GM19240 (cell line): ENCODE data around the gene TIMP3.

Source experiments
- DNase-seq: peaks from one replicate; pipeline ENCODE4 v3.0.0; 2011; ENCODE audit warnings: low spot score; ENCODE audit not compliant: insufficient read length

TIMP3 gene

DNA sequence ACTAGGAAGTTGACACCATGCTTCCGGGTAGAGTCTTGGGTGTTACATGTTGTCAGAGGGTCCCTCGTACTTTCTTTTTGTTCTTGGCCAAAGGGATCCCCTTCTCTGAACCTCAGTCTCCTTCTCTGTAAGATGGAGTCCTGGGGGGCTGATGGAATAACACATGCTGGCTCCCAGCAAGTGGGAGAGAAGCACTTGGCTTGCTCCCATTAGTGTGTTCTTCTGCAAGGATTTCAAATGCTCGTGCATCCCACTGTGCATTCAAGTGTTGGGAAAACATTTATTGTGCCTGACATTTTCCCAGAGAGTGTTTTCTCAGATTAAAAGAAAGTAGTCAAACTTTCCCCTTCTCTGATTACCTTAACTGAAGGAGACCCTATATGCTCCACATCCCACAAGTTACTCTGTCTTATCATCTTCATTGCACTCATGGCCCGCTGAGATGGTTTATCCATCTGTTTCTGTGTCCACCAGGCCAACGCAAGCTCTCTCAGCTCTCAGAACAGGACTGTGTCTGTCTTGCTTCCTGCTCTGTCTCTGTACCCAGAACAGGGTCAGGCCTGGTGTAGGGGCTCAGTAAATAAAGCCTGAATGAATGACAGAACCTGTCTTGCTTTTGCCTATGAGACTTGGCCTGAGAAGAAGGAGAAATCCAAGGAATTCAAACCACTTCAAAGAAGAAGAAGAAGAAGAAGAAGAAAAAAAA, 16.0 kb upstream of the TIMP3 start:
- no peak for DNase-seq

DNA sequence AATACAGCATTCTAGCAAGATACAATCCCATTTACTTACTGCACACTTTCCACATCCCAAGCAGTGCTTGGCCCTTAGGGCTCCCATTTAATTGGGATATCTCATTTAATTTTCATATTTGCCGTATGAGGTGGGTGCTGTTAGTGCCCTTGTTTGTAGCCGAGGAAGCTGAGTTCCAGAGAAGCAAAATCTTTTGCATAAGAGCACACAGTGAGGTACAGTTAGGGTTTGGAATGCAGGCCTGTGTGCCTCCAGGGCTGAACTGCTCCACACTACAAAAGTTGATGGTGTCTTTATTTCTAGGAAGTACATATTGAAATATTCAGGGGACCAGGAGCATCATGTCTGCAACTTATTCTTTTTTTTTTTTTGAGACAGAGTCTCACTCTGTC, 15.5 kb upstream of the TIMP3 start:
- no peak for DNase-seq

DNA sequence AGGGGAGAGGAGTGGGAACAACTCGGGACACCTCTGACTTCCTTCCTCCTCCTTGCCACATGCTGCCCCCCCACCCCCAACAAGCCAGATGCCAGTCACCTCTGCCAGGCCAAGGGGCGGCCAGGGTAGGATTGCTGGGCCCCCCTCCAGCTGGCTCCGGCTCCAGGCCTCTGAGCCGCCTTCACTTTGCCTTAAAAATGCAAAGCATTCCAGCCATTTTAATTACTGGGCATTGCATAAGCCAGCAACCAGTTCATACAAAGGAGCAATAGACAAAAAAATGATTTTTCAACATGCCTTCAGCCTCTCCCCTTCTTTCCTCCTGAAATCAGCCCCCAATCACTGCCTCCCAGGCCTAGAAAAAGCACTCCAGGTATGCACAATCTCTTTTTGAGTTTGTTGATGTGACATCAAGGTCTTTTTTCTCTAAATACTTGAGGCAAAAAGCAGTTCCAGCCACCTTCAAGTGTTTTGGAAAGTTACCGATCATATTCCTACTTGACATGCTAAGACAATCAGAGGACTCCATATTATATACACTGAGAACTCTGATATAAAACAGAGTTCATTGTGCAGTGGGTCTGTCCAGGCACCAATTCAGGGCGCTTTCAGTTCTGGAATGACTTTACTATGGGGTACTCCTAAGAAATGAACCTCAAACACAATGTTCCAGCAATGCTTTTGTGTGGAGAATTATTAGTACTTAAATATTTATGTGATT, 12.4 kb upstream of the TIMP3 start:
- DNase-seq, result no peak

- no peak for DNase-seq
Observed at GRCh38 chr22:32789797-32790620, 11.5 kb upstream of the TIMP3 start.

DNA sequence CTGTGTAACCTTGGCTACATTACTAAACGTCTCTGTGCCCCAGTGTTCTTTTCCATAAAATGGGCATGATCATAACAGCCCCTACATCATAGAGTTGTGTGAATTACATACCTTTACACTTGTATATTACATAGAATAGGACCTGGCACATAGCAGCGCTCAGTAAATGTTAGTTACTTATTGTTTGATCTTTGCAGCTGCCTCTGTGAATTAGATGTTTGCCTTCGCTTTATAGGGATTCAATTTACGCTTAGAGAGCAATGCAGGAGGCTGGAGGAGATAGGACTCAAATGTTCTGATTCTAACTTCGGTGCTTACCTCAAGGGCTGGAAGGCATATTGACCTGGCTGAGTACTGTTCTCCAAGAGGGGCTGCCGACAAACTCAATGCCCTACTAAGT, 10.4 kb upstream of the TIMP3 start:
- no peak for DNase-seq

DNA sequence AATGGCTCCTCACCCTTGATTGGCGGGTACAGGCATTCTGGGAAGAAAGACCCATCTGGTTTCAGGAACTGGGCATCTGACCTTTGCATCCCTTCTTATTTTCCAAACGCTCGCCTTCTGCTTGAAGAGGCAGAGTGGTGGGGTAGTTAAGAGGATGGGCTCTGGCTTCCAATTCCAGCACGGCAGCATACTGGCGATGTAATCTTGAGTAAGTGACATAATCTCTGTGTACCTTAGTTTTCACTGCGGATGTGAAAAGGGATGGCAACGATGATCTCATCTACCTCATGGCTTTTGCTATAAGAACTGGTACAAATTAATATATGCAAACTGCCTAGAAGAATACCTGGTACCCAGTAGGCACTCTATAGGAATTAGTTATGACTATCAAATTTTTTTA, 10.0 kb upstream of the TIMP3 start:
- DNase-seq, result no peak

DNA sequence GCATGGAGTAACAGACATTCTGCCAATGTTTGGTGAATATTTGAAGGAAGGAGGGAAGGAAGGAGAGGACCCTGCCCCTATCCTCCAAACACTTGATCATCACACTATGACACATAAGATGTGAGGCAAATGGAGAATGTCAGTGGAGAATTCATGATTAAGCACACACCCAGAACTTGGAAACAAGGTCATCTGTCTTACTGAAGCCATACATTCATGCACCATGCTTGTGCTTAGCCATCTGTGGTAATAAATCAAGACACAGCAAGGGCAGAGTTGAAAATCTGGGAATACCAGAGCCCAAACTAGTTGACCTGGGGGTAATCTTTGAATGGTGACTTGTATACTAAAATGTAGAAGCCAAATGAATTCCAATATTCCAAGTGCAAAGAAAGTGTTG, 7.9 kb upstream of the TIMP3 start:
- DNase-seq, result no peak

DNA sequence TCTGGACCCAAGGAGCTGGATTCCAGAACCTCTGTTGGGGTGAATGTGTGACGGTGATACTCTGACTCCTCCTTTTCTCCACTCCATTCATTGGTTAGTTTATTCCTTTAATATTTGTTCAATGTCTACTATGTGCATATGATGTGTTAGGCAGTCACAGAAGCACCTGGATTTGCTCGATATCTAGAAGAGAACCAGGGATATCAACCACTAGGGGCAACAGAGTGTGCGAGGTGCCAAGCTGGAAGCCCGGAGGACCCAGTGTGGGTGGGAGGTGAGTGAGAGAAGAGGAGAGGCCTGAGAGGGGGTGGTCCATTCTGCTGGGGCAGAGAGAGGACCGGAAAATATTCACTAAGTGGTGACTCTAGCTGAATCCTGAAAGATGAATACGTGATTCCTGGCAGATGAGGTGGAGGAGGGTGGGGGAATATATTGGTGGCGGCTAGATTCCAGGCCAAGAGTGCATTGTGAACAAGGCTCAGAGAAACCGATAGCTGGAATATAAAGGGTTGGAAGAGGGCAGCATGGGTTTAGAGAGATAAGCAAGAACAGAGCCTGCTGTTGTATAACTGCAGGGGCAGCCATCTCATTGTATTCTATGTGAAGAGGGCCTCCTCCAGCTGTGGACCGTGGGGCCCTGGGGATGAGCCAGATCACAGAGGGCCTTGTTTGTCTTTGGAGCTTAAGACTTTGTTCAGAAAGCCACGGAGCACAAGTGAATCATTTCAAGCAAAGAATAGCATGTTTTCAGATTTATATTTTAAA, 6.9 kb upstream of the TIMP3 start:
- no peak for DNase-seq

GRCh38 chr22:32795214-32795596, 6.3 kb upstream of the TIMP3 start:
- no peak for DNase-seq

- DNase-seq, result peak; percentile 71
Observed at GRCh38 chr22:32796865-32797573, 4.5 kb upstream of the TIMP3 start.

GRCh38 chr22:32799496-32799895, 2.0 kb upstream of the TIMP3 start:
- DNase-seq, result no peak

DNA sequence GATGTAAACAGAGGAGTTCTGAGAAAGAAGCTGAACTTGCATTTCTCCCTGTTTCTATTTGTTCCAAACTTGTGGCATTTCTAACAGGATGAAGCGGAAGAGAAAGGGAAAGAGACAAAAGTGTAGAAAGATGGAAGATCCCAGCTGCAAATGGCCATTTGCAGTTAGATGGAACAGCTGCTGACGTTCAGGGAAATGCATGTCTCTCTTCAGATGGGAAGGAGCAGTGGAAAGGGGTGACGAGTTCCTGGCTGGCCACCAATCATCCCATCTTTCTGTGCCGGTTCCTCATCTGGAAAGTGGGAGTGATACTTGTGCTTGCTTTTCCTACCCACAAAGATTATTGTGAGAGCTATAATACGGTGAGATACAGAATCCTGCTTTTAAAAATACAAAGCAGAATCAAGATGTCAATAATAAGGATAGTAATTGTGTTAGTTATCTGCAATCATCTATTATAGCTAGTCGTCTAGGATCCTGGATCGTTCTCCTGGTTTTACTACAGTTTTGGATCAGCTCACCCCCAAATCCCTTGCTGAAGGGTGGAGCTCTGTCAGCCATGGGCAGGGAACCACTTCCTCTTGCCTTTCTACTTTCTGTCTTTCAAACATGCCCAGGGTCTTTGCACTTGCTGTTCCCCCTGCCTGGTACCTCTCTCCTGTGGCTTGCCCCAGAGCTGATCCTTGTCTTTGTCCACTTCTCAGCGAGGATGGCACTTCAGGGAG, 1.2 kb upstream of the TIMP3 start:
- no peak for DNase-seq

DNA sequence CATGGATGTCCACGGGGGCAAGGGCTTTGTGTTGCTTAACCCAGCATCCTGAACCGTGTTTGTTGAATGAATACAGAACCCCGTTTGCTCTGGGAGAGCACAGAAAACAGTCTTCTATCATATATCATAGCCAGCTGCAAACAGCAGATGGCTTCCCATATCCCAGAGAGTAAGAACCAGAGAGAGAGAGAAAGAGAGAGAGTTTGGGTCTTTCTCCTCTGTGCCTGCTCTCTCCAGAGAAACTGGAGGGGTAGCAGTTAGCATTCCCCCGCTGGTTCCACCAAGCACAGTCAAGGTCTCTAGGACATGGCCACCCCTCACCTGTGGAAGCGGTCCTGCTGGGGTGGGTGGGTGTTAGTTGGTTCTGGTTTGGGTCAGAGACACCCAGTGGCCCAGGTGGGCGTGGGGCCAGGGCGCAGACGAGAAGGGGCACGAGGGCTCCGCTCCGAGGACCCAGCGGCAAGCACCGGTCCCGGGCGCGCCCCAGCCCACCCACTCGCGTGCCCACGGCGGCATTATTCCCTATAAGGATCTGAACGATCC, 440 bp upstream of the TIMP3 start:
- no peak for DNase-seq

DNA sequence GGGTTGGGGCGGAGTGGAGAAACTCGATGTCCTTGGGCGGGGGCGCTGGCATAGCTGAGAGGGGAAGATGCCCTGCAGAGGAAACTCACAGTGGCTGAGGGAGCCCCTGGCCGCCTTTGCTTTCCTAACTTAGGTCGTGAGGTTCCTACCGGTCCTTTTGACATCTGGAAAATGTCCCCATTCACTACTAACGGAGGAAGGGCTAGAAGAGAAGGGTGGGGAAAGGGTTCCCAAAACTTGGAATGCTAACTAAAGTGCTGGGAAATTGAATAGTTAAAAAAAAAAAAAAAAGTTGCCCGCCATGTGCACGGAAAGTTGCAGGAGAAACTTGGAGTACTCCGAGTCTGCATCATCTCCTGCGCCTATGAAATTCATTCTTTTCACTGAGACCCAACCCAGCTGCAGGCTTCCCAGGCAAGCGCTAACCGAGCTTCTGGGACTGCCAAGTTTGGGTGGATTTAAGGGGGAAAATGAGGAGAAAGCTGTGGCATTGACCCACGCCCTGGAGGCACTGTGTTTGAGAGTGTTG, 796 bp downstream of the TIMP3 start:
- no peak for DNase-seq

DNA sequence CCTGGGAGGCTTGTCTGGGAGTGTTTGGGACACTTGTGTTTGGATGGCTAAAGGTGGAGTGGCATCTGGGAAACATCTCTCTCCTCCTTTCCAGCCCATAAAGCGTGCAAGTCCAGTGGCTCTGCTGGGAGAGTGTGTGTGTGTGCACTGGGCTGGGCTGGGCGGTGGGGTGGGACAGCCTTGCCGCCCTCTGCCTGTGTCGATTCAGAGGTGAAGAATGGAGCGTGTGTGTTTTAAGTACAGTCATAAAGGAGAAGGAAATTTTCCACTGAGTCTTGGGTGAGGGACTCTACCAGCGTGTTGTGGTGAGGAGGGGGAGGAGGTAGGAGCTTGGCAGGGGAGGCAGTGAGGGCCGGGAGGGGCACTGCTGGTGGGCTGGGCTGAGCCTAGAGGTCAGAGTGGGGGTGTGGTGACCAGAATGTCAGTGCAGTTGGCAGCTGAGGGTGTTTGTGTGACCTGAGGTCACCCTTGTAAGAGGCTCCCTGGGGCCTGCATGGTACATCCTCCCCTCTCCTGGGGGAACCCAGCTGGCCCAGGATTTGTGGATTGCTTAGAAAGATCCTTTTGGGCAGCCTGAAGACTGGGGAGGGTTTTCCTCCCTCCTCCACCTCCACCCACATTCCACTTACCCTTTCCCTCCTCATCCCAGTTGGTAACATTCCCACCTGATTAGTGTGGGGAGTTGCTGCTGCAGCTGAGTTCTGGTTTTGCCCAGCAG, 1.7 kb downstream of the TIMP3 start:
- no peak for DNase-seq

GRCh38 chr22:32803738-32804435, 2.4 kb downstream of the TIMP3 start:
- DNase-seq, result no peak

GRCh38 chr22:32804531-32805360, 3.2 kb downstream of the TIMP3 start:
- no peak for DNase-seq
